CD14-positive monocyte (primary cell): ENCODE results near the gene EFHC1. TPM values are rescaled to one million over a fixed set of nuclear protein-coding genes. Genes with fewer than 3 reads are reported as not detected.

ENCODE experiments used
- DNase-seq, 3 donors: peaks; one replicate each; pipeline ENCODE4 v3.0.0-alpha.2; 2011 to 2022
- H2AFZ ChIP-seq: 2 replicates; pipeline ENCODE4 v1.6.0; 2012; ENCODE audit warnings: mild to moderate bottlenecking, low read depth, low read length, inconsistent platforms; ENCODE audit not compliant: insufficient read depth, poor library complexity, severe bottlenecking
- H3K27ac ChIP-seq, 2 donors: 1 replicate in 1 of 2; 2 replicates in 1 of 2; pipeline ENCODE4 v1.5.1; 2012 to 2013; ENCODE audit warnings: low read length in 2 of 2, control low read depth in 1 of 2, inconsistent platforms in 1 of 2, low read depth in 1 of 2, mild to moderate bottlenecking in 1 of 2
- H3K27me3 ChIP-seq, 2 donors: one replicate each; pipeline versions ENCODE4 v1.6.0 to v1.6.1; 2011 to 2013; ENCODE audit warnings: low read length in 2 of 2; ENCODE audit not compliant: control insufficient read depth in 2 of 2, insufficient read depth in 2 of 2
- H3K36me3 ChIP-seq, 2 donors: replicated peaks in 1 of 2; 1 replicate in 1 of 2; 2 replicates in 1 of 2; pipeline versions ENCODE4 v1.5.1 to v1.6.1; 2012 to 2013; ENCODE audit warnings: low read length in 2 of 2, control low read depth in 1 of 2, inconsistent platforms in 1 of 2, mild to moderate bottlenecking in 1 of 2; ENCODE audit not compliant: insufficient read depth in 2 of 2, control insufficient read depth in 1 of 2
- H3K4me1 ChIP-seq, 2 donors: 1 replicate in 1 of 2; 2 replicates in 1 of 2; pipeline versions ENCODE4 v1.5.1 to v1.6.1; 2012 to 2013; ENCODE audit warnings: low read length in 2 of 2, control low read depth in 1 of 2, inconsistent platforms in 1 of 2, mild to moderate bottlenecking in 1 of 2, moderate library complexity in 1 of 2; ENCODE audit not compliant: insufficient read depth in 2 of 2, control insufficient read depth in 1 of 2
- H3K4me2 ChIP-seq: replicated peaks from 2 replicates; pipeline ENCODE3; 2012; ENCODE audit warnings: low read length, moderate library complexity, mild to moderate bottlenecking; ENCODE audit not compliant: poor library complexity, severe bottlenecking; ENCODE audit errors: extremely low read depth
- H3K4me3 ChIP-seq, 3 experiments: fragments of 200-600 bp in 1 of 3; sonication (generic) in 1 of 3; replicated peaks in 1 of 3; 1 replicate in 2 of 3; 2 replicates in 1 of 3; pipeline ENCODE4 v1.5.1; 2011 to 2013; ENCODE audit warnings: low read length in 3 of 3, mild to moderate bottlenecking in 3 of 3, control low read depth in 2 of 3, low read depth in 2 of 3, inconsistent platforms in 1 of 3, moderate library complexity in 1 of 3
- H3K79me2 ChIP-seq: 2 replicates; pipeline ENCODE4 v1.6.0; 2012; ENCODE audit warnings: mild to moderate bottlenecking, control low read depth, inconsistent platforms, low read length, moderate library complexity; ENCODE audit not compliant: insufficient read depth
- H3K9ac ChIP-seq: 2 replicates; pipeline ENCODE4 v1.6.0; 2017; ENCODE audit warnings: low read length, mild to moderate bottlenecking; ENCODE audit not compliant: insufficient read depth, poor library complexity, severe bottlenecking
- H3K9me3 ChIP-seq, 2 donors: replicated peaks in 1 of 2; 1 replicate in 1 of 2; 2 replicates in 1 of 2; pipeline versions ENCODE4 v1.5.1 to v1.6.1; 2012 to 2013; ENCODE audit warnings: low read length in 2 of 2, control low read depth in 1 of 2; ENCODE audit not compliant: control insufficient read depth in 1 of 2, insufficient read depth in 1 of 2
- H4K20me1 ChIP-seq: 2 replicates; pipeline ENCODE4 v1.6.0; 2012; ENCODE audit warnings: mild to moderate bottlenecking, low read length, control low read depth, moderate library complexity; ENCODE audit not compliant: insufficient read depth
- H3K27ac Mint-ChIP-seq, 7 donors: one replicate each; pipeline ENCODE4 v1.8.0; 2020; ENCODE audit warnings: mild to moderate bottlenecking in 7 of 7, mixed read lengths in 7 of 7, moderate library complexity in 6 of 7, inconsistent platforms in 2 of 7
- H3K27me3 Mint-ChIP-seq, 3 donors: one replicate each; pipeline ENCODE4 v1.8.0; 2021 to 2022; ENCODE audit warnings: low read depth in 3 of 3, mild to moderate bottlenecking in 3 of 3, mixed read lengths in 3 of 3, moderate library complexity in 3 of 3, inconsistent platforms in 1 of 3
- H3K36me3 Mint-ChIP-seq, 2 donors: one replicate each; pipeline ENCODE4 v1.8.0; 2020; ENCODE audit warnings: mixed read lengths in 2 of 2, inconsistent platforms in 1 of 2, mild to moderate bottlenecking in 1 of 2
- H3K4me1 Mint-ChIP-seq: one replicate; pipeline ENCODE4 v1.8.0; 2020; ENCODE audit warnings: mild to moderate bottlenecking, mixed read lengths
- H3K4me3 Mint-ChIP-seq, 2 donors: one replicate each; pipeline ENCODE4 v1.8.0; 2020; ENCODE audit warnings: mild to moderate bottlenecking in 2 of 2, mixed read lengths in 2 of 2, moderate library complexity in 1 of 2
- H3K9me3 Mint-ChIP-seq, 7 donors: one replicate each; pipeline ENCODE4 v1.8.0; 2020 to 2022; ENCODE audit warnings: mixed read lengths in 7 of 7, mild to moderate bottlenecking in 6 of 7, moderate library complexity in 6 of 7, inconsistent platforms in 2 of 7
- CTCF ChIP-seq: fragments of 200-600 bp; IDR thresholded peaks from one replicate; pipeline ENCODE4 v1.8.0; 2022; ENCODE audit warnings: antibody characterized with exemption, mild to moderate bottlenecking
- WGBS: methylation state at CpG from one replicate; pipeline ENCODE4 v1.1.5; 2013; ENCODE audit warnings: missing lambda C conversion rate; ENCODE audit not compliant: insufficient coverage; 5-methylcytosine and 5-hydroxymethylcytosine counted together
- intact Hi-C, 2 donors: fragments of 100-400 bp; cut with micrococcal nuclease; formaldehyde crosslinking; loops; one replicate each; pipeline versions ENCODE4 v1.15.0 to v1.15.1; 2023
- polyA plus RNA-seq, 3 donors: library from polyadenylated mRNA; depleted of rRNA in 1 of 3; unstranded in 2 of 3; stranded (reverse) in 1 of 3; fragments of 300-500 nt in 2 of 3; fragments of >200 nt in 1 of 3; fragmentation: Illumina TruSeq in 2 of 3; gene quantifications; 1 replicate in 2 of 3; 2 replicates in 1 of 3; pipeline ENCODE4 v1.2.3, GENCODE V29; 2012 to 2021

EFHC1 gene
- polyA plus RNA-seq, 3 donors: 0.30 to 13.5 (median 2.3) TPM

DNA sequence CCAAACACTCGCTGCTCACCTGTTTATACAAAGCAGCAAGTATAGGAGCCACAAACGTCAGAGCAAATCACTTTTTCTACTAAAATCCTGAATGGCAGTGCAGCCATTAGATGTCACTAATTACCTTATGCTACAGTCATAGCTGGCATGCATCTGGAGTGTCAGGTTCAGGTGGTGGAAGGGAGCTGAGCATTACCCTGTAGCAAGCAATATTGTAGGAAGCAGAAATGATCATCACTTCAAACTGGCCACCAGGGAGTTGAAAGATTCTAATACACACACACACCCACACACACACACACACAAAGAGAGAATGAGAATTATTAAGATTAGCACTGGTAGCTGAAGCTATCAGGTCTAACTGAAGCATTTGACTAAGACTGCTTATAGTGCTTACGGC is 75.8 kb downstream of the EFHC1 start:
- Histone ChIP-seq H3K4me1 (peaks cover 6 to 14% of the 10 kb centered on the region in 2 donors), H3K27me3 (no peaks in the 10 kb centered on the region), H3K9me3 (no peaks in the 10 kb centered on the region), H3K4me2 (no peak overlapping the region), H4K20me1 (no peaks in the 10 kb centered on the region), H2AFZ (no peak overlapping the region), H3K79me2 (no peaks in the 10 kb centered on the region), H3K27ac (no peak overlapping the region), H3K4me3 (no peak overlapping the region), H3K9ac (no peak overlapping the region), H3K36me3 (peaks cover 4 to 11% of the 10 kb centered on the region in 2 donors)
- peaks cover 8 to 23% of the 10 kb centered on the region in 2 donors for H3K36me3 Mint-ChIP-seq
- no peaks in the 10 kb centered on the region for H3K27me3 Mint-ChIP-seq
- WGBS: 60% methylated on average over 1 of the region's 3 CpGs
- intact Hi-C loops: no loop called here
- no peak overlapping the region for H3K4me3 Mint-ChIP-seq
- peaks cover 0 to 7% (median 6%) of the 10 kb centered on the region in 7 donors for H3K9me3 Mint-ChIP-seq
- TF ChIP-seq CTCF: no peak
- no peak for DNase-seq
- H3K27ac Mint-ChIP-seq: no peak overlapping the region
- peaks cover 22% of the 10 kb centered on the region for H3K4me1 Mint-ChIP-seq

DNA sequence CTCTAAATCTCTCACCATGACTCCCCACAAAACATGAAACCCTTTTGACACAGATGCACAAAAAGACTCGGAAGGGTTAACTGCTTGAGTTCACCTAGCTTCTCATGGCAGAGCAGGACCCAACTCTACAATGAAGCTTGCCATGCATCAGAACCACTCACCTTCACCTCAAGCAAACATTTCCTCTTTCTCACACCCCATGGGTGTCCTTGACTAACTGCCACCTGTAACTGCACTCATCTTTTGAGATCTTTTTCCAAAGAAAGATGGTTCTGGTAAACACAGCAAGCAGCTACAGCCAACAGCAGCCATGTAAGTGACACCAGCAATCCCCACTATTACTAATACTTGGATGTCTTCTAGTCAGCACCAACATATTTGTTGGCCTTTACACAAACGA is 76.5 kb downstream of the EFHC1 start:
- no peak for DNase-seq
- Mint-ChIP-seq H3K27ac (no peak overlapping the region), H3K4me3 (no peak overlapping the region), H3K27me3 (no peaks in the 10 kb centered on the region), H3K36me3 (peaks cover 14 to 23% of the 10 kb centered on the region in 2 donors), H3K4me1 (peaks cover 16% of the 10 kb centered on the region), H3K9me3 (peaks cover 0 to 7% (median 6%) of the 10 kb centered on the region in 7 donors)
- Histone ChIP-seq H4K20me1 (no peaks in the 10 kb centered on the region), H3K4me3 (no peak overlapping the region), H3K36me3 (peaks cover 6 to 18% of the 10 kb centered on the region in 2 donors), H3K4me1 (peaks cover 3 to 7% of the 10 kb centered on the region in 2 donors), H3K9ac (no peak overlapping the region), H3K79me2 (no peaks in the 10 kb centered on the region), H3K27ac (no peak overlapping the region), H3K4me2 (no peak overlapping the region), H2AFZ (no peak overlapping the region), H3K9me3 (no peaks in the 10 kb centered on the region), H3K27me3 (no peaks in the 10 kb centered on the region)
- no peak for TF ChIP-seq CTCF
- 100% methylated on average over 1 of the region's 2 CpGs for WGBS
- intact Hi-C loops: no loop called here
